Measurements from ENCODE around the gene IGDCC3. TPM values are rescaled to one million over a fixed set of nuclear protein-coding genes. Genes with fewer than 3 reads are reported as not detected.

Gene IGDCC3
- total and polyA plus RNA-seq, 2 of the 8 experiments (the other 6 are each of a cell fraction or from before 2014, with no cell fraction given) = 26.8 to 45.7 TPM

- no peak overlapping the region for H3K4me2 ChIP-seq (ENCODE audit: insufficient read depth in 1 of 2, low read depth in 2 of 2, low read length in 2 of 2)
- H2BK5ac ChIP-seq (ENCODE audit: low read depth, low read length) = no peak overlapping the region
- no peak overlapping the region for H3K9ac ChIP-seq (replicated peaks in 1 of 4; ENCODE audit: extremely low read depth in 1 of 4, low read depth in 3 of 4, low read length in 3 of 4)
- no peak overlapping the region for H2BK20ac ChIP-seq (ENCODE audit: low read length)
- no peak for FAIRE-seq
- H3K36me3 ChIP-seq (ENCODE audit: control insufficient read depth in 2 of 4, insufficient read depth in 4 of 4, low read length in 3 of 4) = no peaks in the 10 kb centered on the region
- no peak for TF ChIP-seq CBX8 (IDR thresholded peaks at IDR 0.05; ENCODE audit: borderline replicate concordance, low read depth, low read length)
- TF ChIP-seq SAP30 (IDR thresholded peaks at IDR 0.05; ENCODE audit: insufficient read depth, insufficient replicate concordance, low read length) = no peak
- TF ChIP-seq POLR2AphosphoS5 (IDR thresholded peaks at IDR 0.05; ENCODE audit: low read depth, low read length) = no peak
- TF ChIP-seq SP4 (IDR thresholded peaks at IDR 0.05; ENCODE audit: low read length) = no peak
- no peak for TF ChIP-seq ZNF274 (IDR thresholded peaks at IDR 0.05; ENCODE audit: borderline replicate concordance, extremely low read depth, low read length)
- no peak overlapping the region for H3K18ac ChIP-seq (ENCODE audit: extremely low read depth, low read length)
- H4K20me1 ChIP-seq (replicated peaks in 1 of 2; ENCODE audit: control insufficient read depth in 1 of 2, insufficient read depth in 2 of 2, low read length in 2 of 2) = no peaks in the 10 kb centered on the region
- no peak overlapping the region for H3K27ac ChIP-seq (ENCODE audit: low read depth, low read length)
- no peak overlapping the region for H4K8ac ChIP-seq (ENCODE audit: extremely low read depth, insufficient read depth, low read length)
- H3K4ac ChIP-seq (replicated peaks; ENCODE audit: insufficient read length, low read depth, low read length) = no peak overlapping the region
- H4K91ac ChIP-seq (replicated peaks; ENCODE audit: insufficient read length, low read length) = no peak overlapping the region
- H3K14ac ChIP-seq (ENCODE audit: insufficient read length) = no peak overlapping the region
- H3K79me1 ChIP-seq (ENCODE audit: low read depth, low read length) = no peaks in the 10 kb centered on the region
- no peak overlapping the region for H4K5ac ChIP-seq (ENCODE audit: insufficient read length, low read depth, low read length)
- H2BK120ac ChIP-seq (replicated peaks; ENCODE audit: low read depth, low read length) = no peak overlapping the region
- no peaks in the 10 kb centered on the region for H3K27me3 ChIP-seq (replicated peaks in 1 of 4; ENCODE audit: control insufficient read depth in 3 of 4, extremely low read depth in 1 of 4, insufficient read depth in 3 of 4, low read length in 3 of 4)
- no peaks in the 10 kb centered on the region for H3K9me3 ChIP-seq (ENCODE audit: insufficient read depth in 2 of 2, low read depth in 1 of 2, low read length in 1 of 2)
- peaks cover 0 to 3% (median 0%) of the 10 kb centered on the region in 4 experiments; a peak in 1 of 7 replicates for H3K4me1 ChIP-seq (replicated peaks in 1 of 4; ENCODE audit: control insufficient read depth in 3 of 4, insufficient read depth in 4 of 4, low read length in 3 of 4)
- no peak overlapping the region for H3K56ac ChIP-seq (replicated peaks; ENCODE audit: insufficient read length, low read depth, low read length)
- H2AFZ ChIP-seq (ENCODE audit: low read length) = no peak overlapping the region
- no peak overlapping the region for H2BK15ac ChIP-seq (ENCODE audit: low read length)
- DNase-seq (ENCODE audit: low read depth in 1 of 2, low spot score in 2 of 2) = no peak
- ChIA-PET POLR2A (ENCODE audit: partially characterized antibody) (interaction anchor here (1.2 to 8.3 kb wide), 9 partner anchors 10 to 121 kb away, joined by 3 to 138 read pairs (median 42); partner anchors contain the start of genes CLPX, IGDCC3, IGDCC4 and PARP16), CTCF (ENCODE audit: partially characterized antibody) (interaction anchor here (1.3 to 3.4 kb wide), 2 partner anchors 79 to 94 kb away, joined by 5 to 13 read pairs; no protein-coding TSS in a partner anchor)
- no peak overlapping the region for H2AK5ac ChIP-seq (ENCODE audit: low read depth, low read length)
- H2BK12ac ChIP-seq (ENCODE audit: low read depth, low read length) = no peak overlapping the region
- no peak overlapping the region for H3K23ac ChIP-seq (ENCODE audit: insufficient read length)
- H3K23me2 ChIP-seq (ENCODE audit: low read depth, low read length) = 0 out of 2 replicates have a peak, but pooled peaks cover 4% of the 10 kb centered on the region
- H3K79me2 ChIP-seq (ENCODE audit: control insufficient read depth in 1 of 2, insufficient read depth in 2 of 2, low read length in 2 of 2) = no peaks in the 10 kb centered on the region
- no peak overlapping the region for H3K4me3 ChIP-seq (ENCODE audit: extremely low read depth in 1 of 4, insufficient read depth in 2 of 4, low read depth in 3 of 4, low read length in 4 of 4)
Observed at GRCh38 chr15:65306551-65306950, 71.3 kb downstream of the IGDCC3 start.

All from H1 (cell line).